HG02840 (cell line): Measurements from ENCODE around the gene RAB44.

Experiments used
- ATAC-seq: cut with Tn5 transposase; IDR thresholded peaks from one replicate; pipeline ENCODE4 v1.9.1; 2021; ENCODE audit warnings: mild to moderate bottlenecking, moderate library complexity, moderate number of reproducible peaks; ENCODE audit not compliant: unreplicated experiment, low FRiP score

The RAB44 gene

DNA sequence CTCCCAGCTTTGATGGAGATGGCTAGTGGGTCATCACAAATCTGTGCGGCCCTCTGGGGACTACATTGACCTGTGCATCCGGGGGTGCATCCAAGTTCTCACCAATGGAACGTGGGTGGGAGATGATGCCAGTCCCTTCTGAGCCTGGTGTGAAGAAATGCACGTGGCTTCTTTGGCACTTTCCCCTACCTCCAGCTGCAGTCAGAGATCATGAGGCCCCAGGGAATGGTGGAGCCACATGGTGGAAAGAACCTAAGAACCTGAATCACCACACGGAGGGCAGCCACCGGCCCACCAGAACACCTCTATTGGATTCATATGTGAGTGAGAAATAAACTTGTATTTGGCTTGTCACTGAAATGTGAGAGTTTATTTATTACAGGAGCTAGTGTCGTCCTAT, 29.0 kb upstream of the RAB44 start:
- ATAC-seq = no peak

DNA sequence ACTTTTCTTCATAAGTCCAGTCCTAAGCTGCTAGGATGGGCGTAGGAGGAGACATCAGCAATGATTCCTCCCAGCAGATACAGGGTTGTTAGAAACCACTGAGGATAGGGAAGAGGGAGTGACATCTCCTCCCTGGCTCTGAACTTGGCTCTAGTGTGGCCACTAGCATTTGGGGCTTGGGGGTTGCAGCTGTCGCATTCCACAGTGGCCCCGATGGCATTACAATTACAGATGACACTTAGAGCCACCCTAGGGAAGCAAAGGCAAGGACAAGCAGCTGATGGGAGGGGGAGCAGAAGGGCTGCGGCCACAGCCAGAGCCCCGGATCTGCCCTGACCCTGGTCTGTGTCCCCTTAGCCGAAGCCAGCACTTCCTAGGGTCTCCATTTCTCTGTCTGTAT, 28.6 kb upstream of the RAB44 start:
- no peak for ATAC-seq

DNA sequence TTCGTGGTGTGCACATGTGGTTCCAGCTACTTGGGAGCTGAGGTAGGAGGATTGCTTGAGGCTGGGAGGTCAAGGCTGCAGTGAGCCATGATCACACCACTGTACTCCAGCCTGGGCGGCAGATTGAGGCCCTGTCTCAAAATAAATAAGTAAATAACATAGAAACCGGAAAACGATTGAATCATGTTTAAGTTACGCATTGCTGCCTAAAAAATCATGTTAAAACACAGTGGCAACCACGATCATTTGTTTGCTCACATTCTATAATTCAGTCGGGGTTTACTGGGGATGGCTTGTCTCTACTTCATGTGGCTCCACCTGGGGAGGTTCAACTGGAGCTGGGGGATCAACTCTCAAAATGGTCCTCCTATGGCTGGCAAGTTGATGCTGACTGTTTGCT, 27.4 kb upstream of the RAB44 start:
- no peak for ATAC-seq

DNA sequence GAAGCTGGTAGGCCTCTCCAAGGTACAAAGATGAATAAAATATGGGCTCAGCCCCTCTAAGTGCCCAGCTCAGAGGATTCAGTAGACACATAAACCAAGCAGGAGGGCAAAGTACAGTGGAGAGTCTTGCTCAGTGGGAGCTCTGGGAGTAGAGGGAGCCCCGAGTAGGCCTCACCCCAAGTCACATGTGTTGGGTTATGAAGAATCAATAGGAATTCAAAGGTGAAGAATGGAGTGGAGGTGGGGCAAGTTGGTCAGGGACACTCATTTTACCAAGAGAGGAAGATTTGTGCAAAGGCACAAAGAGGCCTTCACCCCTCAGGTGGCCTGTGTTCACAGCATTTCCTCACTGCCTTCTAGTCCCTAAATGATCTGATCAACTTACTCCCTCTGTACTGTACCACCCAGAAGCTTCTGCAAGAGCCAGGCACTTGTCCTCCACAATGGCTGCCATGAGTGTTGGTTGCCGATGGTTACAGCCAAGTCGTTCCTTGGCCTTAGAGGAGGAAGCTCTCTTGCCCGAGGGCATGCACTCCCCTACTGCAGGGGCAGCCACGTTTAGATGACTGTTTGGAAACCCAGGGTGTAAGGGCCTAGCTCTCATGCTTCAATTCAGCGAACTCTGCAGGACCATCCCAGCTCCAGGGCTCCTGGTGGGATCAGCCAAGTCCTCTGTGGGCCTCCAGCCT, 25.8 kb upstream of the RAB44 start:
- ATAC-seq = no peak

DNA sequence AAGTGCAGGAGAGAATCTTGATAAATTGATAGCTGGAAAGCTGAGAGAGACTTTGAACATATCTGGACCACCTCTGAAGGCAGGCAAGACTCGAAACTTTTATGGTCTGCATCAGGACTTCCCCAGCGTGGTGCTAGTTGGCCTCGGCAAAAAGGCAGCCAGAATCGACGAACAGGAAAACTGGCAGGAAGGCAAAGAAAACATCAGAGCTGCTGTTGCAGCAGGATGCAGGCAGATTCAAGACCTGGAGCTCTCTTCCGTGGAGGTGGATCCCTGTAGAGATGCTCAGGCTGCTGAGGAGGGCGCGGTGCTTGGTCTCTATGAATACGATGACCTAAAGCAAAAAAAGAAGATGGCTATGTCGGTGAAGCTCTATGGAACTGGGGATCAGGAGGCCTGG, 23.7 kb upstream of the RAB44 start:
- no peak for ATAC-seq

DNA sequence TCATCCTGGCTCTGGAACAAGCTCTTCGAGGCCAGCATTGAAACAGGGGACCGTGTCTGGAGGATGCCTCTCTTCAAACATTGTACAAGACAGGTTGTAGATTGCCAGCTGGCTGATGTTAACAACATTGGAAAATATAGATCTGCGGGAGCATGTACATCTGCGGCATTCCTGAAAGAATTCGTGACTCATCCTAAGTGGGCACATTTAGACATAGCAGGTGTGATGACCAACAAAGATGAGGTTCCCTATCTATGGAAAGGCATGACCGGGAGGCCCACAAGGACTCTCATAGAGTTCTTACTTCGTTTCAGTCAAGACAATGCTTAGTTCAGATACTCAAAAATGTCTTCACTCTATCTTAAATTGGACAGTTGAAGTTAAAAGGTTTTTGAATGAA, 22.7 kb upstream of the RAB44 start:
- ATAC-seq = no peak

DNA sequence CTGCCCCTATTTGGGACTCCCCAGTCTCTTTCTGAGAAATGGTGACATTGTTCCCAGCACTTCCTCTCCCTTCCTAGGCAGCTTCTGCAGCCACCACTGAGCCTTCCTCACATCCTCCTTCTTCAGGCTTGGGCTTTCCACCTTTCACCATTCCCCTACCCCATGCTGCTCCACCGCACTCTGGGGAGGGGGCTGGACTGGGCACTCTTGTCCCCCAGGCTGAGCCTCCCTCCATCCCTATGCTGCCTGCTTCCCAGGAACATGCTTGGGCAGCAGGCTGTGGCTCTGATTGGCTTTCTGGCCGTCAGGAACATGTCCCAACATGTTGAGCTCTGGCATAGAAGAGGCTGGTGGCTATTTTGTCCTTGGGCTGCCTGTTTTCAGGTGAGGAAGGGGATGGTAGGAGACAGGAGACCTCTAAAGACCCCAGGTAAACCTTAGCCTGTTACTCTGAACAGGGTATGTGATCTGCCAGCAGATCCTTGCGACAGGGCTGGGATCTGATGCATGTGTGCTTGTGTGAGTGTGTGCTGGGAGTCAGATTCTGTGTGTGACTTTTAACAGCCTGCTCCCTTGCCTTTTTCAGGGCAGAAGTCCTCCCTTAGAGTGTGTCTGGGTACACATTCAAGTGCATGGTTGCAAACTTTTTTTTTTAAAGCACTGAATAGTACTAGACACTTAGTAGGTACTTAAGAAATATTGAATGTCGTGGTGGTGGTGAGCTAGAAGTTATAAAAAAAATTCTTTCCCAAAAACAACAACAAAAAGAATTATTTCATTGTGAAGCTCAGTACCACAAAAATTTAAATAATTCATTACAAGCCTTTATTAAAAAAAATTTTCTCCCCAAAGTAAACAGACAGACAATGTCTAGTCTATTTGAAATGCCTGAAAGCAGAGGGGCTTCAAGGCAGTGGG, 21.2 kb upstream of the RAB44 start:
- no peak for ATAC-seq

DNA sequence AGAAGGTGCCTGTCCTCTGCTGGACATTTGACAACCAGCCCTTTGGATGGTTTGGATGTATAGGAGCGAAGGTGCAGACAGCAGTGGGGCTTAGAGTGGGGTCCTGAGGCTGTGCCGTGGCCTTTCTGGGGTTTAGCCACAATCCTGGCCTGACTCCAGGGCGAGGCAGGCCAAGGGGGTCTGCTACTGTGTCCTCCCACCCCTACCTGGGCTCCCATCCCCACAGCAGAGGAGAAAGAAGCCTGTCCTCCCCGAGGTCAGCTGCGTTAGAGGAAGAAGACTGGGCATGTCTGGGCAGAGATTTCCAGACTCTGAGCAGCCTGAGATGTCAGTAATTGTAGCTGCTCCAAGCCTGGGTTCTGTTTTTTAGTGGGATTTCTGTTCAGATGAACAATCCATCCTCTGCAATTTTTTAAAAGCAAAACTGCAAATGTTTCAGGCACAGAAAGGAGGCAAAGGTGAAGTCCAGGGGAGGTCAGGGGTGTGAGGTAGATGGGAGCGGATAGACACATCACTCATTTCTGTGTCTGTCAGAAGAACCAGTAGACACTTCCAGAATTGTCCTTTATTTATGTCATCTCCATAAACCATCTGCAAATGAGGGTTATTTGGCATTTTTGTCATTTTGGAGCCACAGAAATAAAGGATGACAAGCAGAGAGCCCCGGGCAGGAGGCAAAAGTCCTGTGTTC, 20.4 kb upstream of the RAB44 start:
- no peak for ATAC-seq

DNA sequence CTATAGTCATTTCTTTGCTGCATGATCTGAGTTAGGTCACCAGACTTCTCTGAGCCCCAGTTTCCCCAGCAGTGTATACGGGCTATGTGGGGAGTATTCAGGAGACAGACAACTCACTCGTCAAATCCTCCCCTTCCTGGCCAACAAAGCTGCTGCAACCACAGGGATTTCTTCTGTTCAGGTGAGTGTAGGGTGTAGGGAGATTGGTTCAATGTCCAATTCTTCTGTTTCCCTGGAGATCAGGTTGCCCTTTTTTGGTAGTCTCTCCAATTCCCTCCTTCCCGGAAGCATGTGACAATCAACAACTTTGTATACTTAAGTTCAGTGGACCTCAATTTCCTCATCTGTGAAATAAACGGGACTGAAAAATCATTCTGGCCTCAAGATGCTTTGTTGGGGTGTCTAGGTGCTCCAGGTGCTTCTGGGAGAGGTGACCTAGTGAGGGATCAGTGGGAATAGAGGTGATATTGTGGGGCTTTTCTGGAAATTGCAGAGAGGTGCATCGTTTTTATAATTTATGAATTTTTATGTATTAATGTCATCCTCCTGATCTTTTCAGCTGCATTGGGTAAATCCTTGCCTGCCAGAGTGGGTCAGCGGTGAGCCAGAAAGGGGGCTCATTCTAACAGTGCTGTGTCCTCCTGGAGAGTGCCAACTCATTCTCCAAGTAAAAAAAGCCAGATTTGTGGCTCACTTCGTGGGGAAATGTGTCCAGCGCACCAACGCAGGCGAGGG, 19.7 kb upstream of the RAB44 start:
- ATAC-seq = no peak

DNA sequence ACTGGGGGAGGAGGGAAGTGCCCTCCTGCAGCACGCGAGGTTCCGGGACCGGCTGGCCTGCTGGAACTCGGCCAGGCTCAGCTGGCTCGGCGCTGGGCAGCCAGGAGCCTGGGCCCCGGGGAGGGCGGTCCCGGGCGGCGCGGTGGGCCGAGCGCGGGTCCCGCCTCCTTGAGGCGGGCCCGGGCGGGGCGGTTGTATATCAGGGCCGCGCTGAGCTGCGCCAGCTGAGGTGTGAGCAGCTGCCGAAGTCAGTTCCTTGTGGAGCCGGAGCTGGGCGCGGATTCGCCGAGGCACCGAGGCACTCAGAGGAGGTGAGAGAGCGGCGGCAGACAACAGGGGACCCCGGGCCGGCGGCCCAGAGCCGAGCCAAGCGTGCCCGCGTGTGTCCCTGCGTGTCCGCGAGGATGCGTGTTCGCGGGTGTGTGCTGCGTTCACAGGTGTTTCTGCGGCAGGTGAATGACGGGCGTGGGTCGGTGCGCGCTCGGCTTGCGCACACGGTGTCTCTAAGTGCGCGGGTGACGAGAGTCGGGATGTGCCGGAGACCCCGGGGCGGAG, 19.1 kb upstream of the RAB44 start, which contains the start of gene CDKN1A:
CDKN1A (plus strand) TSS at position 227 of the 555 bp plus-strand sequence. CDS start 5,388 bp downstream, outside the sequence.
- no peak for ATAC-seq

DNA sequence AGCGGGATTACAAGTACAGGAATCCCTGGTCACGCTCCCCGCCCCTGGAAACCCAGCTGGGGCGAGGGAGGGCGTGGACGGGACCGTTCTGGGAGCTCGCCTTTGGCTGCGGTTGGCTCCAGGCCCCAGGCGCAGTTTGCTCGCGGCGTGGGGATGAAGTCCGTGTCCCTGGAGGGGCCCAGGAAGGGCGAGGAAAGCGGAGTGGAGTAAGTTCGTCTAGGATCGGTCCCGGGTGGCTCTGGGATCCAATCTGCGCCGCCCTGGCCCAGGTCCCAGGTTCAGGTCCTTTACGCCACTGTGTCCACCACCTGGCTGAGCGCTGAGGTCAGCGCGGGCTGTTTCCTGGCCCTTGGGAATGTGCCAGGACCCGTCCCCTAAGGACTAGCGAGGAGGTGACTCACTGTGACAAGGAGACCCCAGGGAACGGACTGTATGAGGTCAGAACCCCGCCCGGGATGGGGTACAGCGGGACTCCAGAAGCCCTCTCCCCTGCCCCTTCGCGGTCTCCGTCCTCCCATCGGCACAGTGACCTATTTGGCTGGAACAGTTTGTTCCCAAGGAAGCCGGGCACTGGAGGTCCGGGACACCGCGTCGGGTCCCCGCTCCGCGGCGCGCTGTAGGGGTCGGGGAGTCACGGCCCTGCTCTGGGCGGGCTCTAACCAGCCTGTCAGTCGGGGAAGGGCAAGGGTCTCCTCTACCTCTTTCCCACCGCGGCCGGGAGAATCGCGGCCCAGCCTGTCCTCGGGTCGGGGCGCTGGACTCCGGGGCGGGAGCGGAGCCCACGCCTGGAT, 18.4 kb upstream of the RAB44 start:
- ATAC-seq = no peak

DNA sequence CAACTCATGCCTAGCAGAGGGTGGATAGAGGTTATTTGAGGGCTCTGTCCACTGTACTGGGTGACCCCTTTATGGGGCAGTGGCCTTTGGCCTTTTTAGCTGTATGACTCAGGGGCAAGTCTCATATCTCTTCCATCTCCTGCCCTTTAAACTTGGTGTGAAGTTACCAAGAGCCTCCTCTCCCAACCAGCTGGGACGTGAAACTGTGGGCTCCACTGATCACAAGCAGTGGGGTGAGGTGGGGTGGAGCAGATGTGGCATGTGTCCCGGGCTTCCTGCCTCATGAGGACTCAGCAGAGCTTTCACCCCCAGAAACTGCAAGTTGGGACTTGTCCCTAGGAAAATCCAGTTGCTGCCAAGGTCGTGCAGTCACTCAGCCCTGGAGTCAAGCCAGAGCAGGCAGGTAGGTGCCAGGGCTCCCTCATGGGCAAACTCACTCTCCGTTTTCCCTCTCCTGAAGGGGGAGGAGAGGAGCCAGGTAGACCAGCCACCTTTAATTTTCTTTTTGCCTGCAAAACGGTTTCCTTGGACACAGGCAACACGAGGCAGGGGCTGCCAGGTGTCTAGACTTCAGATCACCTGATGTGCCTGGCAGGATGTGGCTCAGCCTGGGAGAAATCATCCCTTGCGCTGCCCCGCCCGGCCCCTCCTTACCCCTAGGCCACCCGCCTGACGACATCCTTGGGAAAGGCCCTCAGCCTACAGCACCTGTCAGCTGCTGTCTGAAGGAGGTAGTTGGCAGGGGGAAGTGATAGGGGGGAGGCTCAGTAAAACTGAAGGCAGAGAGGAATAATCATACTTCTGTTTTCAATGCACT, 15.1 kb upstream of the RAB44 start:
- ATAC-seq = no peak

DNA sequence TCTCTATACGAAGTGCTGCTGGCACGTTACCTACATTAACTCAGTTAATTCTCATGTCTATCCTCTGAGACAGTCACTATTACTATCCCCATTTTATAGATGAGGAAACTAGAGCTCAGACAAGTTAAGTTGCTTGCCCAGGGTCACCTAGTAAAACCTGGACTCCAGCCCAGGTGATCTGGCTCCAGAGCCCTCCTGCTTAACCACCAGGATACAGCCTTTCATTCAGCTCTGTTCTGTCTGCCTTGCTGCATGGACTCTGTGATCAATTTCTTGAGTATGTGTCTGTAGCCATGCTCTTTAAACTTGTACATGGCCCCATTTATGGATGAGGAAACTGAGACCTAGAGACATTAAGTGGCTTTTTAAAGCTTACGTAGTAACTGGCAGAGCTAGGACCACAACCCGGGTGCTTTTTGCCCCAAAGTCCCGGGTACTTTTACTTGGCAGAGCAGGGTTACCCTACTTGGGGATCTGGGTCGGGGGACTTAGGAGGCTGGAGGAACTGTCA, 14.4 kb upstream of the RAB44 start:
- ATAC-seq = no peak

DNA sequence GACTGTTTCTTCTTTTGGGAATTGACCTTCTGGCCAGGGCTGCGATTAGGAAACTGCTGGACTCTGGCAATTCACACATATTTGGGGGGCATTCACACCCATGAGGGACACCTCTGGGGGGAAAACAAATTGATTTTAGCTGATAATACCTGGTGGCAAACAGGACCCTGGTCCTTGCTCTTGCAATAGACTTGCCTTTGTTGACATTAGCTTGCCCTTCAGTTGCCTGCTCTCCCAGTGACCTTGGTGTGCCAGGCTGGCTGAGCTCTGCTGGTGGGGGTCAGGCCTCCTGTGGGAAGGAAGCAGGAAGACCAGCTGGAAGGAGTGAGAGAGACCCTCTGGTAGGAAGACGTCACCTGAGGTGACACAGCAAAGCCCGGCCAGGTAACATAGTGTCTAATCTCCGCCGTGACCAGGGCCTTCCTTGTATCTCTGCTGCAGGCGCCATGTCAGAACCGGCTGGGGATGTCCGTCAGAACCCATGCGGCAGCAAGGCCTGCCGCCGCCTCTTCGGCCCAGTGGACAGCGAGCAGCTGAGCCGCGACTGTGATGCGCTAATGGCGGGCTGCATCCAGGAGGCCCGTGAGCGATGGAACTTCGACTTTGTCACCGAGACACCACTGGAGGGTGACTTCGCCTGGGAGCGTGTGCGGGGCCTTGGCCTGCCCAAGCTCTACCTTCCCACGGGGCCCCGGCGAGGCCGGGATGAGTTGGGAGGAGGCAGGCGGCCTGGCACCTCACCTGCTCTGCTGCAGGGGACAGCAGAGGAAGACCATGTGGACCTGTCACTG, 13.8 kb upstream of the RAB44 start:
- no peak for ATAC-seq

DNA sequence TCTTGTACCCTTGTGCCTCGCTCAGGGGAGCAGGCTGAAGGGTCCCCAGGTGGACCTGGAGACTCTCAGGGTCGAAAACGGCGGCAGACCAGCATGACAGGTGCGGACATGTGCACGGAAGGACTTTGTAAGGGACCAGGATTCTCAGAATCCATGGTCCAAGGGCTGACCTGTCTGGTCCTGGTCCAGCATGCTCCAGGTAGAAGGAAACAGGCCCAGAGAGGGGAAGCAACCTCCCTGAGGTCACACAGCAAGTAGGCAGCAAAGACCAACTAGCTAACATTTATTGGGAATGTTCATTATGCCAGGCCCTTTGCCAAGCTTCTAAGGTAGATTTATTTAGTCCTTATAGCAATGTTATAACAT, 13.2 kb upstream of the RAB44 start:
- no peak for ATAC-seq

DNA sequence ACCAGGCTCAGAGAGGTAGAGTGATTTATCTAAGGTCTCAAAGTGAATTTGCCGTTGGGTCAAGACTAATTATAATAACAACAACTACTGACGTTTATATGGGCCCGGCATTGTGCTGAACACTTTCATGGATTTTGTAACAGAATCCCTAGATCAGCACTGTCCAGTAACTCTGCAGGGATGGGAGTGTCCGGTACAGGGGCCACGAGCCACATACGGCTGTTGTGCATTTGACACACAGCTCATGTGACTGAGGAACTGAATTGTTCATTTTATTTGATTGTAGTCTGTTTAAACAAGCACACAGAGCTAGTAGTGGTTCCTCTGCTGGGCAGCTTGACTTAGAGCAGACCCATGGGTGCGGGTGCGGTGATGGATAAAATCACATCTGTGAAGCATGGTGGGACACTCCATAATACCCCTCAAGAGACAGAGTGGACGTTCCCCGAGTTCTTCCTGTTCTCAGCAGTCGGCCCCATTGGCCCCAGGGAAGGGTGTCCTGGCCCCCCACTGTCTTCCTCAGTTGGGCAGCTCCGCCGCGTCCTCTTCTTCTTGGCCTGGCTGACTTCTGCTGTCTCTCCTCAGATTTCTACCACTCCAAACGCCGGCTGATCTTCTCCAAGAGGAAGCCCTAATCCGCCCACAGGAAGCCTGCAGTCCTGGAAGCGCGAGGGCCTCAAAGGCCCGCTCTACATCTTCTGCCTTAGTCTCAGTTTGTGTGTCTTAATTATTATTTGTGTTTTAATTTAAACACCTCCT, 12.3 kb upstream of the RAB44 start:
- ATAC-seq = no peak
